ENCODE data around the gene OLA1.

- TF ChIP-seq POLR2AphosphoS5 (IDR thresholded peaks at IDR 0.05; ENCODE audit: control insufficient read depth, insufficient read depth, low read depth, low read length) (no peak), CTCF (IDR thresholded peaks at IDR 0.05 in 2 of 3, conservative IDR thresholded peaks at IDR 0.05 in 1 of 3; ENCODE audit: insufficient read depth in 2 of 3, low read depth in 1 of 3, low read length in 3 of 3) (no peak), KAT7 (CRISPR knock-in tag; IDR thresholded peaks at IDR 0.05; ENCODE audit: borderline replicate concordance) (no peak), MAFK (IDR thresholded peaks at IDR 0.05; ENCODE audit: low read length) (no peak), SMARCB1 (IDR thresholded peaks at IDR 0.05; ENCODE audit: insufficient read length, low read depth) (no peak), TEAD2 (tag; IDR thresholded peaks at IDR 0.05) (no peak), SRSF1 (IDR thresholded peaks at IDR 0.05; ENCODE audit: low read depth, low read length) (no peak), ATF2 (CRISPR knock-in tag; IDR thresholded peaks at IDR 0.05) (no peak), RAD51 (IDR thresholded peaks at IDR 0.05; ENCODE audit: borderline replicate concordance, low read depth) (no peak), PRPF4 (IDR thresholded peaks at IDR 0.05; ENCODE audit: insufficient read depth, low read depth, low read length, poor library complexity, severe bottlenecking) (no peak)
These were observed 127.2 kb downstream of the OLA1 start for GRCh38 chr2:174121175-174121574.

Data from K562 (cell line).